ENCODE measurements around the gene GYG1. TPM values are rescaled to one million over a fixed set of nuclear protein-coding genes. Genes with fewer than 3 reads are reported as not detected.

The GYG1 gene
- total RNA-seq, 1 experiment from 2014 or later: 75.2 TPM

GRCh38 chr3:149004622-149005021 is 13.3 kb downstream of the GYG1 start:
- BruUV-seq (replicated peaks): no TSS peak
- Histone ChIP-seq H3K4me3 (ENCODE audit: low read depth in 2 of 2, low read length in 2 of 2) (no peak overlapping the region), H3K27me3 (ENCODE audit: control insufficient read depth, insufficient read depth, low read length) (no peaks in the 10 kb centered on the region), H3K4me1 (ENCODE audit: control insufficient read depth, insufficient read depth, low read length) (peaks cover 8% of the 10 kb centered on the region), H3K27ac (ENCODE audit: low read length) (no peak overlapping the region), H3K36me3 (ENCODE audit: control insufficient read depth, insufficient read depth, low read length) (peaks cover 4% of the 10 kb centered on the region; the same call in 1 of the 2 replicates), H3K9me3 (ENCODE audit: control insufficient read depth, insufficient read depth, low read depth, low read length) (no peaks in the 10 kb centered on the region)
- no peak for TF ChIP-seq POLR2AphosphoS5 (IDR thresholded peaks at IDR 0.05; ENCODE audit: low read depth, low read length)
- no peak for TF ChIP-seq CTCF (IDR thresholded peaks at IDR 0.05)
- TF ChIP-seq TCF7L2 (IDR thresholded peaks at IDR 0.05; ENCODE audit: low read depth, low read length): no peak
- no peak for TF ChIP-seq REST (IDR thresholded peaks at IDR 0.05; ENCODE audit: insufficient read depth in 1 of 2, low read depth in 2 of 2, low read length in 1 of 2)
- TF ChIP-seq SIN3A (IDR thresholded peaks at IDR 0.05; ENCODE audit: borderline replicate concordance, insufficient read depth, low read depth, low read length): no peak
- ATAC-seq: peak; percentile 41
- ChIA-PET POLR2A (no interaction called here), CTCF (interaction anchor here (0.6 kb wide), 1 partner anchor 79 kb away, joined by 3 read pairs; no protein-coding TSS in a partner anchor)
- DNase-seq (ENCODE audit: low read depth, low spot score): no peak
- in situ Hi-C loops (cut with HindIII; ENCODE audit: low pct_unique_long_range_greater_than_20kb, low sequenced_read_pairs) (no loop called here), intact Hi-C loops (cut with micrococcal nuclease; ENCODE audit: unreplicated experiment) (no loop called here)

GRCh38 chr3:149005416-149005815 is 14.1 kb downstream of the GYG1 start:
- Histone ChIP-seq H3K36me3 (ENCODE audit: control insufficient read depth, insufficient read depth, low read length) (0 out of 2 replicates have a peak, but pooled peaks cover 4% of the 10 kb centered on the region), H3K9me3 (ENCODE audit: control insufficient read depth, insufficient read depth, low read depth, low read length) (no peaks in the 10 kb centered on the region), H3K4me1 (ENCODE audit: control insufficient read depth, insufficient read depth, low read length) (peaks cover 8% of the 10 kb centered on the region), H3K27me3 (ENCODE audit: control insufficient read depth, insufficient read depth, low read length) (no peaks in the 10 kb centered on the region), H3K27ac (ENCODE audit: low read length) (no peak overlapping the region), H3K4me3 (ENCODE audit: low read depth in 2 of 2, low read length in 2 of 2) (no peak overlapping the region)
- BruUV-seq (replicated peaks): no TSS peak
- intact Hi-C loops (cut with micrococcal nuclease; ENCODE audit: unreplicated experiment) (no loop called here), in situ Hi-C loops (cut with HindIII; ENCODE audit: low pct_unique_long_range_greater_than_20kb, low sequenced_read_pairs) (no loop called here)
- no peak for TF ChIP-seq SIN3A (IDR thresholded peaks at IDR 0.05; ENCODE audit: borderline replicate concordance, insufficient read depth, low read depth, low read length)
- TF ChIP-seq CTCF (IDR thresholded peaks at IDR 0.05): no peak
- no peak for TF ChIP-seq REST (IDR thresholded peaks at IDR 0.05; ENCODE audit: insufficient read depth in 1 of 2, low read depth in 2 of 2, low read length in 1 of 2)
- TF ChIP-seq TCF7L2 (IDR thresholded peaks at IDR 0.05; ENCODE audit: low read depth, low read length): no peak
- TF ChIP-seq POLR2AphosphoS5 (IDR thresholded peaks at IDR 0.05; ENCODE audit: low read depth, low read length): no peak
- no peak for DNase-seq (ENCODE audit: low read depth, low spot score)
- ATAC-seq: no peak
- POLR2A ChIA-PET: no interaction called here
- CTCF ChIA-PET: interaction anchor here (0.6 kb wide), 1 partner anchor 78 kb away, joined by 3 read pairs; no protein-coding TSS in a partner anchor

All from Panc1 (cell line).